ENCODE results near the gene BCKDHB. TPM values are rescaled to one million over a fixed set of nuclear protein-coding genes. Genes with fewer than 3 reads are reported as not detected.

The BCKDHB gene
- total RNA-seq, 1 experiment from 2014 or later = 29.7 TPM

GRCh38 chr6:80183019-80183795, 76.7 kb downstream of the BCKDHB start:
- no peak for TF ChIP-seq CTCF (IDR thresholded peaks at IDR 0.05; ENCODE audit: insufficient read depth in 1 of 2, low read depth in 1 of 2, low read length in 1 of 2, severe bottlenecking in 1 of 2, unreplicated experiment in 1 of 2)

GRCh38 chr6:80185492-80185891, 79.0 kb downstream of the BCKDHB start:
- no peaks in the 10 kb centered on the region for H3K27me3 Mint-ChIP-seq (ENCODE audit: insufficient read depth, unreplicated experiment)

More at GRCh38 chr6:80183019-80183795, 76.7 kb downstream of the BCKDHB start:
- H3K36me3 Mint-ChIP-seq (ENCODE audit: insufficient read depth, unreplicated experiment) = no peaks in the 10 kb centered on the region
- Histone ChIP-seq H3K9me3 (no peaks in the 10 kb centered on the region), H3K27me3 (replicated peaks; ENCODE audit: control insufficient read depth, insufficient read depth, low read length) (no peaks in the 10 kb centered on the region), H3K4me3 (ENCODE audit: low read depth, low read length) (no peak overlapping the region), H3K4me1 (peaks cover 12% of the 10 kb centered on the region; the same call in 1 of the 2 replicates), H3K36me3 (ENCODE audit: control insufficient read depth, insufficient read depth, low read length) (no peaks in the 10 kb centered on the region; the same call in none of the 2 replicates)
- POLR2A ChIA-PET = interaction anchor here (0.7 kb wide), 1 partner anchor 183 kb away, joined by 3 read pairs; no protein-coding TSS in a partner anchor
- no peak overlapping the region for H3K27ac Mint-ChIP-seq (ENCODE audit: unreplicated experiment)
- H3K27me3 Mint-ChIP-seq (ENCODE audit: insufficient read depth, unreplicated experiment) = no peaks in the 10 kb centered on the region
- CTCF ChIA-PET = no interaction called here
- intact Hi-C loops (cut with micrococcal nuclease; ENCODE audit: unreplicated experiment) = no loop called here
- no TSS peak for BruUV-seq (replicated peaks)
- DNase-seq = no peak
- H3K4me1 Mint-ChIP-seq (ENCODE audit: low read depth, unreplicated experiment) = no peaks in the 10 kb centered on the region
- H3K9me3 Mint-ChIP-seq (ENCODE audit: unreplicated experiment) = peaks cover 9% of the 10 kb centered on the region
- H3K4me3 Mint-ChIP-seq (ENCODE audit: unreplicated experiment) = no peak overlapping the region

GRCh38 chr6:80186082-80186481, 79.6 kb downstream of the BCKDHB start:
- no peaks in the 10 kb centered on the region for H3K36me3 Mint-ChIP-seq (ENCODE audit: insufficient read depth, unreplicated experiment)
- no peak for TF ChIP-seq CTCF (IDR thresholded peaks at IDR 0.05; ENCODE audit: insufficient read depth in 1 of 2, low read depth in 1 of 2, low read length in 1 of 2, severe bottlenecking in 1 of 2, unreplicated experiment in 1 of 2)
- H3K36me3 ChIP-seq (ENCODE audit: control insufficient read depth, insufficient read depth, low read length) = no peaks in the 10 kb centered on the region; the same call in 1 of the 2 replicates
- peaks cover 9% of the 10 kb centered on the region for H3K9me3 Mint-ChIP-seq (ENCODE audit: unreplicated experiment)
- H3K27ac Mint-ChIP-seq (ENCODE audit: unreplicated experiment) = no peak overlapping the region
- DNase-seq = no peak
- no peaks in the 10 kb centered on the region for H3K4me1 Mint-ChIP-seq (ENCODE audit: low read depth, unreplicated experiment)
- no TSS peak for BruUV-seq (replicated peaks)
- no peak overlapping the region for H3K4me3 Mint-ChIP-seq (ENCODE audit: unreplicated experiment)
- H3K9me3 ChIP-seq = no peaks in the 10 kb centered on the region
- no peak overlapping the region for H3K4me3 ChIP-seq (ENCODE audit: low read depth, low read length)
- ChIA-PET CTCF (no interaction called here), POLR2A (no interaction called here)
- H3K27me3 Mint-ChIP-seq (ENCODE audit: insufficient read depth, unreplicated experiment) = no peaks in the 10 kb centered on the region
- H3K27me3 ChIP-seq (replicated peaks; ENCODE audit: control insufficient read depth, insufficient read depth, low read length) = no peaks in the 10 kb centered on the region
- H3K4me1 ChIP-seq = peaks cover 11% of the 10 kb centered on the region; the same call in 1 of the 2 replicates
- intact Hi-C loops (cut with micrococcal nuclease; ENCODE audit: unreplicated experiment) = no loop called here

More at GRCh38 chr6:80185492-80185891, 79.0 kb downstream of the BCKDHB start:
- peaks cover 12% of the 10 kb centered on the region; the same call in 1 of the 2 replicates for H3K4me1 ChIP-seq
- H3K4me1 Mint-ChIP-seq (ENCODE audit: low read depth, unreplicated experiment) = no peaks in the 10 kb centered on the region
- H3K4me3 ChIP-seq (ENCODE audit: low read depth, low read length) = no peak overlapping the region
- DNase-seq = no peak
- no peaks in the 10 kb centered on the region for H3K9me3 ChIP-seq
- TF ChIP-seq CTCF (IDR thresholded peaks at IDR 0.05; ENCODE audit: insufficient read depth in 1 of 2, low read depth in 1 of 2, low read length in 1 of 2, severe bottlenecking in 1 of 2, unreplicated experiment in 1 of 2) = no peak
- no peak overlapping the region for H3K27ac Mint-ChIP-seq (ENCODE audit: unreplicated experiment)
- H3K27me3 ChIP-seq (replicated peaks; ENCODE audit: control insufficient read depth, insufficient read depth, low read length) = no peaks in the 10 kb centered on the region
- no TSS peak for BruUV-seq (replicated peaks)
- H3K36me3 Mint-ChIP-seq (ENCODE audit: insufficient read depth, unreplicated experiment) = no peaks in the 10 kb centered on the region
- ChIA-PET POLR2A (no interaction called here), CTCF (no interaction called here)
- H3K9me3 Mint-ChIP-seq (ENCODE audit: unreplicated experiment) = peaks cover 9% of the 10 kb centered on the region
- H3K4me3 Mint-ChIP-seq (ENCODE audit: unreplicated experiment) = no peak overlapping the region
- intact Hi-C loops (cut with micrococcal nuclease; ENCODE audit: unreplicated experiment) = no loop called here
- H3K36me3 ChIP-seq (ENCODE audit: control insufficient read depth, insufficient read depth, low read length) = no peaks in the 10 kb centered on the region; the same call in 1 of the 2 replicates

All from Caco-2 (cell line).